Measurements from ENCODE around the gene ZDBF2. TPM values are rescaled to one million over a fixed set of nuclear protein-coding genes. Genes with fewer than 3 reads are reported as not detected.

ZDBF2 gene
- total RNA-seq, 2 donors from 2014 or later, result 13.2 to 13.5 TPM

- 32 to 38% methylated on average over 5 of the region's 5 CpGs for WGBS, 2 donors
- Histone ChIP-seq H3K27me3 (peaks cover 0 to 17% of the 10 kb centered on the region in 2 donors), H3K36me3 (replicated peaks in 1 of 2; ENCODE audit: insufficient read depth in 1 of 2, low read depth in 2 of 2) (no peaks in the 10 kb centered on the region), H3K4me1 (no peaks in the 10 kb centered on the region), H3K4me3 (no peak overlapping the region), H3K27ac (no peak overlapping the region), H3K9me3 (no peaks in the 10 kb centered on the region)
- intact Hi-C loops (cut with DNase I), result no loop called here
- ATAC-seq (no peak), DNase-seq (no peak)
- no peak for TF ChIP-seq POLR2A (IDR thresholded peaks at IDR 0.05)
- TF ChIP-seq CTCF (IDR thresholded peaks at IDR 0.05), result no peak
These were observed 6.9 kb upstream of the ZDBF2 start for GRCh38 chr2:206267567-206267966.

GRCh38 chr2:206271065-206271464 is 3.4 kb upstream of the ZDBF2 start:
- H3K4me1 ChIP-seq, result peaks cover 4% of the 10 kb centered on the region
- intact Hi-C loops (cut with DNase I), result no loop called here
- ATAC-seq (no peak), DNase-seq (no peak)
- H3K36me3 ChIP-seq (replicated peaks in 1 of 2; ENCODE audit: insufficient read depth in 1 of 2, low read depth in 2 of 2), result no peaks in the 10 kb centered on the region
- H3K27ac ChIP-seq, result no peak overlapping the region
- H3K4me3 ChIP-seq, result no peak overlapping the region
- no peaks in the 10 kb centered on the region for H3K9me3 ChIP-seq
- H3K27me3 ChIP-seq, result peaks cover 0 to 5% of the 10 kb centered on the region in 2 donors
- 6 to 14% methylated on average over 1 of the region's 1 CpG for WGBS, 2 donors
- TF ChIP-seq POLR2A (IDR thresholded peaks at IDR 0.05), result no peak
- no peak for TF ChIP-seq CTCF (IDR thresholded peaks at IDR 0.05)

GRCh38 chr2:206273905-206274304 is 558 bp upstream of the ZDBF2 start:
- Histone ChIP-seq H3K9me3 (no peaks in the 10 kb centered on the region), H3K36me3 (replicated peaks in 1 of 2; ENCODE audit: insufficient read depth in 1 of 2, low read depth in 2 of 2) (no peaks in the 10 kb centered on the region), H3K4me3 (peak overlapping the region in 1 of 2 donors; percentile 90), H3K27ac (peak overlapping the region in 1 of 4 donors; percentile 86), H3K27me3 (no peaks in the 10 kb centered on the region), H3K4me1 (peaks cover 4% of the 10 kb centered on the region)
- intact Hi-C loops (cut with DNase I), result no loop called here
- DNase-seq (no peak), ATAC-seq (no peak)
- WGBS, 2 donors, result 19 to 22% methylated on average over 6 of the region's 6 CpGs
- TF ChIP-seq CTCF (IDR thresholded peaks at IDR 0.05), result no peak

GRCh38 chr2:206275312-206276055 is 1.0 kb downstream of the ZDBF2 start:
- Histone ChIP-seq H3K9me3 (no peaks in the 10 kb centered on the region), H3K27ac (peak overlapping the region; percentile 67 to 86 (median 74)), H3K4me3 (peak overlapping the region; percentile 72 to 90), H3K36me3 (replicated peaks in 1 of 2; ENCODE audit: insufficient read depth in 1 of 2, low read depth in 2 of 2) (no peaks in the 10 kb centered on the region), H3K4me1 (peaks cover 4% of the 10 kb centered on the region), H3K27me3 (no peaks in the 10 kb centered on the region)
- WGBS, 2 donors, result 3 to 5% methylated on average over 23 of the region's 23 CpGs
- TF ChIP-seq POLR2A (IDR thresholded peaks at IDR 0.05) (no peak), CTCF (IDR thresholded peaks at IDR 0.05) (no peak)
- ATAC-seq, result peak; percentile 49
- intact Hi-C loops (cut with DNase I), result no loop called here
- peak; percentile 20 to 38 (median 30) for DNase-seq

Data from body of pancreas (tissue), 4 donors.